Measurements from ENCODE around the gene ASIC1. TPM values are rescaled to one million over a fixed set of nuclear protein-coding genes. Genes with fewer than 3 reads are reported as not detected.

ASIC1 gene
- total RNA-seq, 4 donors from 2014 or later, result 0.75 to 3.0 (median 0.81) TPM

GRCh38 chr12:50043854-50044253 lies 13.5 kb upstream of the ASIC1 start:
- H3K36me3 ChIP-seq, result no peaks in the 10 kb centered on the region
- TF ChIP-seq, protein P1, sequence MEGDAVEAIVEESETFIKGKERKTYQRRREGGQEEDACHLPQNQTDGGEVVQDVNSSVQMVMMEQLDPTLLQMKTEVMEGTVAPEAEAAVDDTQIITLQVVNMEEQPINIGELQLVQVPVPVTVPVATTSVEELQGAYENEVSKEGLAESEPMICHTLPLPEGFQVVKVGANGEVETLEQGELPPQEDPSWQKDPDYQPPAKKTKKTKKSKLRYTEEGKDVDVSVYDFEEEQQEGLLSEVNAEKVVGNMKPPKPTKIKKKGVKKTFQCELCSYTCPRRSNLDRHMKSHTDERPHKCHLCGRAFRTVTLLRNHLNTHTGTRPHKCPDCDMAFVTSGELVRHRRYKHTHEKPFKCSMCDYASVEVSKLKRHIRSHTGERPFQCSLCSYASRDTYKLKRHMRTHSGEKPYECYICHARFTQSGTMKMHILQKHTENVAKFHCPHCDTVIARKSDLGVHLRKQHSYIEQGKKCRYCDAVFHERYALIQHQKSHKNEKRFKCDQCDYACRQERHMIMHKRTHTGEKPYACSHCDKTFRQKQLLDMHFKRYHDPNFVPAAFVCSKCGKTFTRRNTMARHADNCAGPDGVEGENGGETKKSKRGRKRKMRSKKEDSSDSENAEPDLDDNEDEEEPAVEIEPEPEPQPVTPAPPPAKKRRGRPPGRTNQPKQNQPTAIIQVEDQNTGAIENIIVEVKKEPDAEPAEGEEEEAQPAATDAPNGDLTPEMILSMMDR (IDR thresholded peaks at IDR 0.05), result no peak
- no peak for TF ChIP-seq EP300 (IDR thresholded peaks at IDR 0.05; ENCODE audit: low read depth)
- intact Hi-C loops (cut with DNase I; ENCODE audit: low total_unique reads), result no loop called here
- no peak overlapping the region for H3K27ac ChIP-seq
- in situ Hi-C loops (cut with MboI; ENCODE audit: low pct_ligation_motif_present in 1 of 4, low pct_unique_long_range_greater_than_20kb in 1 of 4, low sequenced_read_pairs in 3 of 4), result no loop called here
- DNase-seq, result no peak
- no peaks in the 10 kb centered on the region for H3K4me1 ChIP-seq
- H3K4me3 ChIP-seq, result no peak overlapping the region
- H3K27me3 ChIP-seq, result no peaks in the 10 kb centered on the region
- WGBS, 2 donors (ENCODE audit: low coverage in 1 of 2), result 60 to 77% methylated on average over 3 to 6 of the region's 6 CpGs
- H3K9me3 ChIP-seq, result no peaks in the 10 kb centered on the region

GRCh38 chr12:50047693-50048250 lies 9.6 kb upstream of the ASIC1 start:
- Histone ChIP-seq H3K9me3 (no peaks in the 10 kb centered on the region), H3K27ac (no peak overlapping the region), H3K36me3 (no peaks in the 10 kb centered on the region), H3K27me3 (peaks cover 18% of the 10 kb centered on the region), H3K4me3 (no peak overlapping the region), H3K4me1 (peaks cover 5 to 11% (median 8%) of the 10 kb centered on the region in 4 donors)
- no peak for DNase-seq
- intact Hi-C loops (cut with DNase I; ENCODE audit: low total_unique reads) (no loop called here), in situ Hi-C loops (cut with MboI; ENCODE audit: low pct_ligation_motif_present in 1 of 4, low pct_unique_long_range_greater_than_20kb in 1 of 4, low sequenced_read_pairs in 3 of 4) (no loop called here)
- TF ChIP-seq, protein P1 (IDR thresholded peaks at IDR 0.05), result no peak
- no peak for TF ChIP-seq EP300 (IDR thresholded peaks at IDR 0.05; ENCODE audit: low read depth)
- TF ChIP-seq POLR2AphosphoS5 (IDR thresholded peaks at IDR 0.05), result no peak
- no peak for TF ChIP-seq POLR2A (IDR thresholded peaks at IDR 0.05)
- WGBS, 2 donors (ENCODE audit: low coverage in 1 of 2), result 86 to 89% methylated on average over 6 to 7 of the region's 7 CpGs

- DNase-seq, result no peak
- intact Hi-C loops (cut with DNase I; ENCODE audit: low total_unique reads) (no loop called here), in situ Hi-C loops (cut with MboI; ENCODE audit: low pct_ligation_motif_present in 1 of 4, low pct_unique_long_range_greater_than_20kb in 1 of 4, low sequenced_read_pairs in 3 of 4) (loop anchor here in 3 of 4 donors (5.0 to 25.0 kb wide), 3 partner anchors 75 to 187 kb away; partner anchors contain the start of gene AQP6 (in 2 of the 3))
- Histone ChIP-seq H3K4me3 (no peak overlapping the region), H3K27me3 (peaks cover 18% of the 10 kb centered on the region), H3K27ac (no peak overlapping the region), H3K9me3 (no peaks in the 10 kb centered on the region), H3K36me3 (no peaks in the 10 kb centered on the region), H3K4me1 (peaks cover 5 to 11% (median 8%) of the 10 kb centered on the region in 4 donors)
- 83 to 86% methylated on average over 2 to 3 of the region's 3 CpGs for WGBS, 2 donors (ENCODE audit: low coverage in 1 of 2)
- TF ChIP-seq POLR2AphosphoS5 (IDR thresholded peaks at IDR 0.05) (no peak), EP300 (IDR thresholded peaks at IDR 0.05; ENCODE audit: low read depth) (no peak), POLR2A (IDR thresholded peaks at IDR 0.05) (no peak)
- TF ChIP-seq, protein P1 (IDR thresholded peaks at IDR 0.05), result no peak
Measured at GRCh38 chr12:50049254-50050118, 7.9 kb upstream of the ASIC1 start.

DNA sequence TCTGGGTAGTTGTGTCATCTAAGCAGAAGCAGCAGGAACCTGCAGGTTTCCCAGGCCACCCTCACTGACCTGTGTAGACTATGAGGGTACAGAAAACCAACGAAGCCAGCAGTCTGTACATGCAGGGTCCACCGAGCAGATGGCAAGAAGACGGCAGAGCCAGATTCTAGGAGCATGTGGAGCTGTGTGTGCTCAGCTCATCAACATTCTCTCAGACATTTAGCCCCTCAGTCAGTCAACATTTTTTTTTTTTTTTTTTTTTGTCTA lies 7.3 kb upstream of the ASIC1 start:
- H3K4me3 ChIP-seq, result peak overlapping the region in 1 of 4 donors; percentile 27
- H3K9me3 ChIP-seq, result no peaks in the 10 kb centered on the region
- 70 to 80% methylated on average over 2 to 3 of the region's 3 CpGs for WGBS, 2 donors (ENCODE audit: low coverage in 1 of 2)
- no peak overlapping the region for H3K27ac ChIP-seq
- H3K36me3 ChIP-seq, result no peaks in the 10 kb centered on the region
- H3K4me1 ChIP-seq, result peaks cover 5 to 11% (median 8%) of the 10 kb centered on the region in 4 donors
- no peak for TF ChIP-seq POLR2AphosphoS5 (IDR thresholded peaks at IDR 0.05)
- no peak for TF ChIP-seq EP300 (IDR thresholded peaks at IDR 0.05; ENCODE audit: low read depth)
- no peak for TF ChIP-seq POLR2A (IDR thresholded peaks at IDR 0.05)
- peaks cover 18% of the 10 kb centered on the region for H3K27me3 ChIP-seq
- in situ Hi-C loops (cut with MboI; ENCODE audit: low pct_ligation_motif_present in 1 of 4, low pct_unique_long_range_greater_than_20kb in 1 of 4, low sequenced_read_pairs in 3 of 4) (loop anchor here in 3 of 4 donors (5.0 to 25.0 kb wide), 3 partner anchors 75 to 188 kb away; partner anchors contain the start of gene AQP6 (in 2 of the 3)), intact Hi-C loops (cut with DNase I; ENCODE audit: low total_unique reads) (no loop called here)
- no peak for DNase-seq
